Activated CD4-positive, alpha-beta T cell treated with anti-CD3 and anti-CD28 coated beads, Interleukin-2, Interleukin-4, amounts not matched to agents 100 ng/mL and 50 ng/mL, durations not matched to agents 16 hours and 8 hours (primary cell): ENCODE results near the gene ONECUT1.

Experiments used
- DNase-seq: peaks from one replicate; pipeline ENCODE4 v3.0.0-alpha.2; 2020; ENCODE audit warnings: low spot score

Gene ONECUT1

GRCh38 chr15:52796753-52797520, 6.8 kb upstream of the ONECUT1 start:
- no peak for DNase-seq

GRCh38 chr15:52796228-52796521, 6.0 kb upstream of the ONECUT1 start:
- no peak for DNase-seq

DNA sequence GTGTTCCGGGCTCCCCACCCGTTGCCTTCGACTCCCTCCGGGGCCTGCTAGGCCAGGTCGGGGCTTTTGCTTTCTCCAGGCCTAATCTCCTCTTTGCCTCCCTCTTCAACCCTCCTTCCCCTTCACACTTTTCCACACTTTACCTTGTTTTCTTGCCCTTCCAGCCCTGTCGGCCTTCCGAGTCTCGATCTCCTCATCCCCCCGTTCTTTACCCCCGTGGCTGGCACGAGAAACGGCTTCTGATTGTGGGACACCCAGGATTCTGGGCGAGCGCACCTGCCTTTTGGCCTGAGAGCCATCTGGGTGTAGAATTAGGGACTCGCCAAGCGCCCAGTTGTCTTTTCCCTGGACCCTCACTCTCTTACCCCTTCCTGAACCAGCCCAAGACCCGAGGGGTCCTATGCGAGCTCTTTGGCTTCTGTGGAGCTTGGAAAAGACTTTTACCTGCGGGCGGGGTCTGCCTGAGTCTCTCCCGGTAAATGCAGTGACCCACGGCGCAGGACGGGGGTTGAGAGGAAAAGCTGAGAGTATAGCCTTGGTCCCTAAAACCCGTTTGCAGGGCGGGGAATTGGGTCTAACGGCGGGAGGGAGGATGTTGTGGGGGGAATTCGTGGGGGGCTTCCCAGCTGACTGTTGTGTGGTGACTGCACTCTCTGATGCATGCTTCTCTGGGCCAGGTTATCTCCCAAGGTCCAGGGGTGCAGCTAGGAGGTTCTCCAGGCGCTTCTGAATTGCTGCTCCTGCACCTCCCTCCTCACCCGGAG, 5.5 kb upstream of the ONECUT1 start:
- DNase-seq, result no peak

- DNase-seq, result no peak
These were observed 4.7 kb upstream of the ONECUT1 start for GRCh38 chr15:52794665-52795463.

- DNase-seq, result no peak
These were observed 1.6 kb upstream of the ONECUT1 start for GRCh38 chr15:52791776-52792175.

DNA sequence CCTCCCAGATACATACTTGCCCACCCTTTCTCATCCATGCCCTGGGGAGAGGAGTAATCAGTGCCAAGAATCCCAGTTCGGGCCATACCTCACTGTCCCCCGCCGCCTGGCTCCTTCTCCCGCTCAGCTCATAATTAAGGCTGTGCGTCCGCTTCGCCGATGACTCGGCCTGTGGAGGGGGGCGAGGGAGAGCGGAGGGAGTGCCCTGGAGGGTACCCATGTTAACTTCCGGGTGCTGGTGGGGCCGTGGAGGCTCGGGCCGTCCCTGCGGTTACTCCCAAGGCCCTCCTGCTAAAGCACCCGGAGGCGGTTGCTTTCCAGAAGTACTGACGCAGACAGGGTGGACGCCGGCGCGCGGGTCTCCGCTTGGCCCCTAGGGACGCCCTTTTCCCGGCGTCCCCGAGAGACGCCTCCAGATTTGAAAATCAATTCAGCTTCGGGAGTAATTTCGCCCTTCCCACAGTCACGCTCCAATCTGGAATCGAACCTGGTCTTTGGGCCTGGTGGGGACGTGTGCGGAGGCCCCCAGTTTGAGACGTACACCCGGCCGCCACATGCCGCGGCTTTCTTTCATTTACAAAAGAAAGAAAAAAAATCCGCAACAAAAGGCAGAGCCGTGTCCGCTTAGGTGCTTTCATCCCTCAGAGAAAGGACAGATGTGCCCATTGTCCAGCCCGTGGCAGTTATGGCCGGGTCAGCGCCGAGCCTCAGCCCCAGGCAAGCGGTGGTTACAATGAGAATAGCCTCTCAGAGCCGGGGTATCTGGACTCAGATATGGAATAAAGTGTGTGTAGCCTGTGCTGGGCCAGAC, 1.0 kb upstream of the ONECUT1 start:
- DNase-seq, result no peak

DNA sequence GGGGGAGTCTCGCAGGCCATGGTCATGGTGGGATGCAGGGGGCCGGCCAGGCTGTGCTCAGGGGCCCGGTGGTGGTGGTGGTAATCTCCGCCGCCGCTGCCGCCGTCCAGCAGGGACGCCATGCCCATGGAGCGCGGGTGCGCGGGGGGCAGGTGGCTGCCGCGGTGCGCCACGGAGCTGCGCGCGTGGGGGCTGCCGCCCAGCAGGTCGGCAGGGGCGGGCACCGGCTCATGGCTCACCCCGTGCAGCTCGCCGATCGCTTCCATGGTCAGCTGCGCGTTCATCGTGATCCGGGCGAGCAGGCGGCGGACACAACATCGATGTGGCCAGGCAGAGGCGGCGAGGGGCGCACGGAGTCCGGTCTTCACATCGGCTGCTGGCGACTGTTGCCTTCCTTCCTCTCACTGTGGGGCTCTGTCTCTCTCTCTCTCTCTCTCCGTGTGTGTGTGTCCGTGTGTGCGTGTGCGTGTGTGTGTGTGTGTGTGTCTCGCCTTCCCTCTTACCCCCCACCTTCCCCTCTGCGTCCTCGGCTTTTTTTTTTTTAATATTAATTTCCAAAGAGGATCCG, 451 bp downstream of the ONECUT1 start:
- DNase-seq, result no peak

GRCh38 chr15:52789008-52789600, 1.0 kb downstream of the ONECUT1 start:
- DNase-seq, result no peak

DNA sequence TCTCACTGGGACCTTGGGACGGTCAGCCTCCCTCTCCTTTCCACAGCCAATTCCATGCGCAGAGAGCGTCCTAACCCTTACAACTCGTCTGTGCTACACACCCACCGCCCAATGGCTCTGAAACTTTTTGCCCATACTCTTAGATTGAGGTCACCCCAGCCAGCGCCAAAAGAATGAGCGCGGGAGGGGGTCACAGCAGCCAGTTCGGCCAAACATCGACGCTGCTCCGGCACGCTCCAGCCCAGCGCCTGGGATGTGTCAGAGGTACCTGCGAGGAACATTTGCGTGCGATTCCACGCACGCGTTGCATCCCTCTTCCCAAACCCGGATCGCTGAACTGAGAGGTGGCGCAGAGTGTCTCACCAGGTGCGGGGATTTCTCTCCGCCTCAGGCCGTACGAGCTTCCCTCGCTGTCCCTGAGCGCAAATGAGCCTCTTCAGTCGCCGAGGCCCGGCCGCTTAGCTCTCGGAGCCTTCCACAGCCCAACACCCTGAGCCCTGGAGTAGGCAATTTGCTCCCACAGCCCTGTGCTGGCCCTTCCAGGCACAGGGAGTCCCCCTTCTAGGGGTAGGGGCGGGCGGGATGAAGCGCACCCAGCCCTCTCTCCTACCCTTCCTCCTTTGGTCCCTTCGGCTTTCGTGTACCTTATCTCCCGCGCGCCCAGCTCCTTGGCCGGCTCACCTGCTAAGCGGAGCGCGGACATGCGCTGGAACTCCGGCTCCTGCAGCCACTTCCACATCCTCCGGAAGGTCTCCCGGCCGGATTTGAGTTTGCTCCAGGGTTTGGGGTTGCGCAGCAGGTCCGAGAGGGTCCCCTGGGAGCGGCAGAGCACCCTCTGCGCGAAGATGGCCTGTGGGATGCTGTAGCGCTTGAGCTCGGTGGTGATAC, 1.8 kb downstream of the ONECUT1 start:
- no peak for DNase-seq

DNA sequence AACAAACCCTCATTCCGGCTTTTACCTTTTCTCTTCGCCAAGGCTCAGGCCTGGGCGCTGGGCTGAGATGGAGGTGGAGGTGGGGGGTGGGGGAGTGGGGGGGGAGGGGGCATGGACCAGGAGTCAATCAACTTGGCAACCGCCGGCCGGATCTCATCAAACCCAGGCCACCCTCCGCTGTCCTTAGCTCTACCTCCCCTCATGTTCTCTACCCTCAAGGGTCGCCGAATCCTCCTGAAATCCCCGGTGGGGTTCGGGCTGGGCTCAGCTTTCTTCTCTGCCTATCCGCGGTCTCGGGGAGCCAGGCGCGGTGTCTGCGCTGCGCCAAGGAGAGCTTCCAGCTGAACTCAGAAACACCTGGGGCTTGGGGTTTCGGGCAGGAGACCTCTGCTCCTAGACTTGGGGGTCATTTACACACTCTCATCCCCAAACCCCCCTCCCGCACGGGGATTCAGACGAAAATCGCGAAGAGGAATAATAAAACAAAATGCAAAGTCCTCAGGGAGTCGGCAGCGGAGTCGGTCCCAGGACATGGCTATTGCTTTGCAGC, 2.5 kb downstream of the ONECUT1 start:
- DNase-seq, result no peak

DNA sequence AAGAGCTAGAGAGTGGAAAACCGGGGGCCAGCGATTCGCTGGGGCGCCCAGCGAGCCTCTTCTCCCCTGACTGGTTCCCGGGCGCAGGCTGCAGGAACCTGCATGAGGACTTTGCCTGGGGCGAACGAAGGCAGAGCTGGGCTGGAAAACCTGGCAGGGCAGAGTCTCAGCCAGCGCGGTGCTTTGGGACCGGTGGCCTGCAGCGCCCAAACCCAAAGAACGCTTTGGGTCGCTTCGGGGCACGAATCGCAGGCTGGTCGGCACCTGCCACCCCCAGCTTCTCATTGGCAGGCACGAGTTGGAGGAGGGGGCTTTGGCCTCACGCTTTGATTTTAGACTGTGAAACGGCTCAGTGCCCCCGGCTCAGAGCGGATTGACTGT, 3.0 kb downstream of the ONECUT1 start:
- no peak for DNase-seq

GRCh38 chr15:52786436-52787122, 3.6 kb downstream of the ONECUT1 start:
- no peak for DNase-seq

DNA sequence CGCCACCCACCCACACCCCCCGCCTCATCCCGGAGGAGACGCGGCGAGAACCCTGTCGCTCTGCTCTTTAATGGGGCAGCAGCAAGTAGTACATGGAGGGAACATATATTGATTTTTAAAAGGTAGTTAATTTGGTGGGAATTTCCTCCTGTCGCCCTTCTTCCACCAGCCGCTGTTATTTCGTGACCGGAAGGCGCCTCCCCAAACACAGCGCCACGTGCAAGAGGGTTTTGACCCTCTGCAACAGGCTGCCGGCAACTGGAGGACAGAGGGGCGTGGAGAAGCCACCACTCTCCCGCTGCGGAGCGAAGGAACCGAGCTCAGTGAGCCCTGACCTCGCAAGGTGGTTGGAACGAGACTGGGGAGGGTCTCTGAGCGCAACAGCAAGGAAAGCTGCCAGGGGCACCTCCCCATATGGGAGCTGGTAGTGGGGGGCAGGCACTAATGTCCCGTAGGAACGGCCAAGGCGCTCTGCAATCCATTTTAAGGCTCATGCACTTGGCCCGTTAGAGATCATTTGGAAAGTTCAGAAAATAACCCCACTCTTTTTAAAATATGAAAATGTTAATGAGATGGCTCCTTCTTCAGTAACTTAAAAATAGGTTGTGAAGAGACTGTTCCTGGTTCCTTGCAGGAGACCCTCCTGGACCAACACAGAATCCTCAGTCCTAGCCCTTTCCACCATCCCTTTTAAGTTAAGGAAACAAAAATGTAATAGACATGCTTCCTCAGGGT, 4.3 kb downstream of the ONECUT1 start:
- no peak for DNase-seq

GRCh38 chr15:52784799-52785671, 5.1 kb downstream of the ONECUT1 start:
- DNase-seq, result no peak

DNA sequence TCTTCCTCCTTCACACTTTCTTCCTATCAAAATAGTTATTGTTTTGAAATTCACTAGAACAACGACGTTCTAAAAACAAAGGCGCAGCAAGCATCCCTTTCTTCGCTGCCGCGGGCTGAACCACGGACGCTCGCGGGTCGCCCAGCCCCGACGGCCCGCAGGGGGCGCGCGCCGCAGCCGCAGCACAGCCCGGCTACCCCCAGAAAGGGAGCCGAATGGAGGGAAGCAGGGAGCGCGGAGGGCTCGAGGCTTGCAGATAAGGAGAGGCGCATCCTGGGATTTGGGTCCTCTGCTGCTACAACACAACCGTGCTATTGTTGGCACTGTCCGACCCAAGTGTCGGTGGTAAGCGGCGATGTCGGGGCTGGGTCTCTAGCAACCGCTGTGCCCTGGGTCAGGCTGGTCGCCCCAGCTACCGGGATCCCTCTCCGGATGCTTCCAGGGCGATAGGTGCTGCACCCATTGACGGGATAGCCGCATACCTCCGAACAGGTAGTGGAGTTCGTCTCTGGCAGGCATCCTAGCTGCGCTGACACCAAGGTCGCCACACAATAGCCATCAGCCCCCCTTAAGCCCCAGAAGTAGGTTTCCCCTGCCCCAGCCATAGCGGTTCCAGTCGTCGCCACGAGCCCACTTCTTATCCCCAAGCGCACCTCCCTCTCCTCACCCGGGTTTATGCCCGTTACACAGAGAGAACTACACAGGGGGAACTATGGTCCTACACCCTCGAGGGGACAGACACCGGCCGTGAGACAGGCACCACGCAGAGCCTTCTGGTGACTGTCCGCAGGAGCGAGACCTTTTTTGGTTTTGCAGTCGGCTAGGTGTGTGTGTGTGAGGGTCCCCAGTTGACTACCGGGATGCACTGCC, 6.0 kb downstream of the ONECUT1 start:
- DNase-seq, result peak; percentile 21

DNA sequence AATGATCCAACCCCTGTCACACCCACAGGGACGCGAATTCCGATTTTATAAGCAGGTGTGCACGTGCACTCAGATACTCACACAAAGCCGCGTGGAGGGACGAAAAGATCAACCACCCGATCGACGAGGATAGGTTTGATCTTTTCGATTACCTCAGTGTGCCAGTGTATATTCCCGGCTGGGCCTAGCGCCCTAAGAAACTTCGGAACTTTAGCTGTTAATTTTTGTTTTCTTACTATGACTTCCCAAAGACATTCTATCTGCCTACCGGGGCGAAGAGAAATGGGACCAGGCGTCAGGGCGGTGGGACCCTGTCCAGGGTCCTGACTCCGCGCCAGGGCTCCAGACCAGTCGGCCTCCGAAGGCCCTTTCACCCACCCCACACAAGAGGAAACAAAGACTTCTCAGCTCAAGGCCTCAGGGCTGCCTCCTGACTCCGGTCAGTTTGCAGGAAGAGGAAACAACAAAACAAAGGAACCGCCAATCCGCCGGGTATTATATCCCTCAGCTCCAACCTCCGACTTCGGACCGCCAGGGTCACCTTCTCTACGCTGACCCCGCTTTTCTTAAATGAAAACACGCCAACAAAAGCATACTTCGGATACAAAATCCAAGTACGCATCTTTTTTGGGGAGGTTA, 6.8 kb downstream of the ONECUT1 start:
- DNase-seq, result no peak
